ENCODE results near the gene EGFL6. TPM values are rescaled to one million over a fixed set of nuclear protein-coding genes. Genes with fewer than 3 reads are reported as not detected.

Gene EGFL6
- total RNA-seq, 1 donor from 2014 or later, result not detected

Other genes with a start within 250 kb of the EGFL6 start
- not detected in 2 replicates for gene ATXN3L, start 249.5 kb upstream of the EGFL6 start, total RNA-seq
- gene TCEANC, start 83.5 kb downstream of the EGFL6 start, total RNA-seq, result 1.3 and 3.3 TPM in 2 replicates
- 33.5 and 39.8 TPM in 2 replicates for gene RAB9A, start 119.5 kb downstream of the EGFL6 start, total RNA-seq
- gene TRAPPC2, start 165.0 kb downstream of the EGFL6 start, total RNA-seq, result 12.3 and 14.2 TPM in 2 replicates
- gene OFD1, start 165.1 kb downstream of the EGFL6 start, total RNA-seq, result 8.2 and 11.1 TPM in 2 replicates
- 0.06 and 2.9 TPM in 2 replicates for gene GPM6B, start 247.5 kb downstream of the EGFL6 start, total RNA-seq

Measured in glomerular endothelial cell (primary cell).